Fibroblast of skin of left quadriceps (primary cell): Measurements from ENCODE around the gene UBXN6.

ENCODE experiments used
- DNase-seq, 2 experiments: peaks; one replicate each; pipeline ENCODE4 v3.0.0-alpha.2; 2013; ENCODE audit warnings: low read depth in 2 of 2

UBXN6 gene

GRCh38 chr19:4439243-4439642, 18.4 kb downstream of the UBXN6 start:
- DNase-seq = no peak

GRCh38 chr19:4437103-4437502, 20.5 kb downstream of the UBXN6 start:
- no peak for DNase-seq

- DNase-seq = no peak
These were observed 21.4 kb downstream of the UBXN6 start for GRCh38 chr19:4436231-4436630.

- DNase-seq = no peak
These were observed 23.2 kb downstream of the UBXN6 start for GRCh38 chr19:4434391-4434790.

GRCh38 chr19:4432918-4433506, 24.6 kb downstream of the UBXN6 start:
- DNase-seq = no peak

- no peak for DNase-seq
These were observed 25.6 kb downstream of the UBXN6 start for GRCh38 chr19:4431808-4432674.

- no peak for DNase-seq
These were observed 26.3 kb downstream of the UBXN6 start for GRCh38 chr19:4431296-4431695.

GRCh38 chr19:4430760-4431159, 26.8 kb downstream of the UBXN6 start:
- DNase-seq = no peak

- DNase-seq = no peak
These were observed 27.8 kb downstream of the UBXN6 start for GRCh38 chr19:4429771-4430171.

GRCh38 chr19:4429256-4429655, 28.3 kb downstream of the UBXN6 start:
- DNase-seq = no peak

- DNase-seq = no peak
These were observed 29.1 kb downstream of the UBXN6 start for GRCh38 chr19:4428326-4428975.

- peak; percentile 71 to 72 for DNase-seq
These were observed 32.1 kb downstream of the UBXN6 start for GRCh38 chr19:4425537-4425936.

GRCh38 chr19:4423416-4424126, 34.0 kb downstream of the UBXN6 start:
- DNase-seq = no peak

GRCh38 chr19:4416268-4416667, 41.3 kb downstream of the UBXN6 start:
- DNase-seq = no peak

- no peak for DNase-seq
These were observed 42.2 kb downstream of the UBXN6 start for GRCh38 chr19:4415352-4415751.

GRCh38 chr19:4414800-4415321, 42.7 kb downstream of the UBXN6 start:
- DNase-seq = no peak

- DNase-seq = no peak
These were observed 43.3 kb downstream of the UBXN6 start for GRCh38 chr19:4414144-4414799.

GRCh38 chr19:4413588-4413987, 44.0 kb downstream of the UBXN6 start:
- DNase-seq = no peak

- no peak for DNase-seq
These were observed 48.3 kb downstream of the UBXN6 start for GRCh38 chr19:4409123-4409933.

GRCh38 chr19:4406626-4407025, 51.0 kb downstream of the UBXN6 start:
- no peak for DNase-seq

GRCh38 chr19:4405977-4406376, 51.6 kb downstream of the UBXN6 start:
- DNase-seq = no peak
